NCI-H1694 (cell line): Measurements from ENCODE around the gene ERICH2.

Experiments
- DNase-seq: peaks from one replicate; lab custom pipeline; 2025; lab: John Stamatoyannopoulos, UW

ERICH2 gene

GRCh38 chr2:170817093-170818035 lies 47.2 kb downstream of the ERICH2 start:
- DNase-seq = no peak

- no peak for DNase-seq
Measured at GRCh38 chr2:170818036-170818751, 48.0 kb downstream of the ERICH2 start.

- DNase-seq = no peak
Measured at GRCh38 chr2:170818752-170819470, 48.7 kb downstream of the ERICH2 start.

GRCh38 chr2:170819680-170820664 lies 49.8 kb downstream of the ERICH2 start:
- DNase-seq = no peak

- DNase-seq = no peak
Measured at GRCh38 chr2:170820757-170821530, 50.8 kb downstream of the ERICH2 start.

- DNase-seq = peak; percentile 71
Measured at GRCh38 chr2:170821531-170822289, 51.5 kb downstream of the ERICH2 start.

GRCh38 chr2:170822290-170823087 lies 52.3 kb downstream of the ERICH2 start:
- no peak for DNase-seq

- DNase-seq = no peak
Measured at GRCh38 chr2:170823088-170823897, 53.1 kb downstream of the ERICH2 start.

GRCh38 chr2:170823898-170824215 lies 53.7 kb downstream of the ERICH2 start:
- DNase-seq = no peak

GRCh38 chr2:170824526-170825015 lies 54.4 kb downstream of the ERICH2 start:
- DNase-seq = no peak

- DNase-seq = no peak
Measured at GRCh38 chr2:170827841-170828532, 57.8 kb downstream of the ERICH2 start.

GRCh38 chr2:170828533-170828916 lies 58.3 kb downstream of the ERICH2 start:
- no peak for DNase-seq

GRCh38 chr2:170829036-170829435 lies 58.9 kb downstream of the ERICH2 start:
- DNase-seq = no peak

- no peak for DNase-seq
Measured at GRCh38 chr2:170830166-170830565, 60.0 kb downstream of the ERICH2 start.

- DNase-seq = no peak
Measured at GRCh38 chr2:170831115-170831514, 60.9 kb downstream of the ERICH2 start.

- DNase-seq = no peak
Measured at GRCh38 chr2:170836027-170836426, 65.8 kb downstream of the ERICH2 start.

- DNase-seq = no peak
Measured at GRCh38 chr2:170840717-170841210, 70.6 kb downstream of the ERICH2 start.
